GM12878 (cell line): ENCODE results near the gene EYA2. TPM values are rescaled to one million over a fixed set of nuclear protein-coding genes. Genes with fewer than 3 reads are reported as not detected.

Experiments
- ATAC-seq: fragments of 200-7000 bp; cut with Tn5 transposase; 3 replicates; pipeline ENCODE4 v1.9.1; 2020; ENCODE audit warnings: mild to moderate bottlenecking, moderate library complexity
- BruUV-seq: library from RNA; stranded (reverse); fragments of 400-500 nt; replicated peaks from 2 replicates; lab custom pipeline; 2021; lab: Mats Ljungman, UMichigan
- CTCF ChIA-PET: fragments of 300-600 bp; sonication (Branson Sonifier 250); formaldehyde crosslinking; extraction: SDS; loops from one replicate; lab custom pipeline; 2021; ENCODE audit warnings: inconsistent platforms; lab: Yijun Ruan, JAX
- POLR2A ChIA-PET: fragments of 350-600 bp; formaldehyde crosslinking; extraction: SDS; loops from one replicate; lab custom pipeline; 2021; ENCODE audit warnings: inconsistent platforms; lab: Charles Lee
- RAD21 ChIA-PET: fragments of 300-600 bp; sonication (Branson Sonifier 250); formaldehyde crosslinking; loops from one replicate; lab custom pipeline; 2023; ENCODE audit warnings: antibody characterized with exemption; ENCODE audit not compliant: unreplicated experiment; lab: Charles Lee
- SMC1A ChIA-PET: fragments of 300-600 bp; sonication (Branson Sonifier 250); formaldehyde crosslinking; loops from one replicate; lab custom pipeline; 2023; ENCODE audit not compliant: unreplicated experiment, uncharacterized antibody; lab: Charles Lee
- DNase-seq: peaks from one replicate; pipeline ENCODE4 v3.0.0-alpha.2; 2011; ENCODE audit warnings: low read depth, low spot score
- FAIRE-seq: peaks from 3 replicates; lab custom pipeline; 2011; peaks lifted over from hg19 to GRCh38; lab: Jason Lieb, UNC
- H2AFZ ChIP-seq: 2 replicates; pipeline ENCODE4 v1.6.0; 2011; ENCODE audit warnings: low read depth, low read length, control low read depth; ENCODE audit not compliant: control insufficient read depth
- H3K27ac ChIP-seq: 2 replicates; pipeline ENCODE4 v1.5.1; 2011; ENCODE audit warnings: control low read depth; ENCODE audit not compliant: control insufficient read depth, insufficient read depth
- H3K27me3 ChIP-seq, 2 experiments: replicated peaks in 1 of 2; 2 replicates each; pipeline versions ENCODE4 v1.6.0 to v1.6.1; 2011; ENCODE audit warnings: low read length in 1 of 2; ENCODE audit not compliant: control insufficient read depth in 2 of 2, insufficient read depth in 2 of 2
- H3K36me3 ChIP-seq, 2 experiments: 2 replicates each; pipeline ENCODE4 v1.5.1; 2011; ENCODE audit warnings: low read length in 1 of 2; ENCODE audit not compliant: control insufficient read depth in 2 of 2, insufficient read depth in 2 of 2
- H3K4me1 ChIP-seq: 2 replicates; pipeline ENCODE4 v1.6.1; 2011; ENCODE audit warnings: mild to moderate bottlenecking, low read length, moderate library complexity, mixed read lengths; ENCODE audit not compliant: control insufficient read depth, insufficient read depth
- H3K4me2 ChIP-seq: 2 replicates; pipeline ENCODE4 v1.6.0; 2011; ENCODE audit warnings: control low read depth; ENCODE audit not compliant: control insufficient read depth, insufficient read depth
- H3K4me3 ChIP-seq: fragments of 200-600 bp; sonication (generic); 2 replicates; pipeline ENCODE4 v1.5.1; 2016
- H3K79me2 ChIP-seq: 2 replicates; pipeline ENCODE4 v1.6.0; 2011; ENCODE audit warnings: low read length; ENCODE audit not compliant: control insufficient read depth, insufficient read depth
- H3K9ac ChIP-seq: 2 replicates; pipeline ENCODE4 v1.8.0; 2011; ENCODE audit warnings: low read length, control low read depth, mixed read lengths; ENCODE audit not compliant: control insufficient read depth, insufficient read depth
- H3K9me3 ChIP-seq: replicated peaks from 3 replicates; pipeline ENCODE4 v1.5.1; 2011; ENCODE audit warnings: mild to moderate bottlenecking, low read length; ENCODE audit not compliant: control insufficient read depth, insufficient read depth
- H4K20me1 ChIP-seq: 2 replicates; pipeline ENCODE4 v1.6.0; 2011; ENCODE audit not compliant: control insufficient read depth, insufficient read depth
- BCL11A ChIP-seq: IDR thresholded peaks from 2 replicates; pipeline ENCODE4 v1.6.1; 2011; ENCODE audit warnings: low read depth, low read length
- CBFB ChIP-seq: IDR thresholded peaks from 2 replicates; pipeline ENCODE4 v1.6.1; 2016; ENCODE audit warnings: antibody characterized with exemption, low read depth
- CHD2 ChIP-seq: IDR thresholded peaks from 2 replicates; pipeline ENCODE4 v1.6.1; 2011; ENCODE audit warnings: low read depth, low read length, improper control_type of control experiment, borderline replicate concordance
- JUND ChIP-seq: IDR thresholded peaks from 2 replicates; pipeline ENCODE4 v1.6.1; 2012; ENCODE audit warnings: low read depth, mild to moderate bottlenecking, low read length, improper control_type of control experiment, moderate library complexity
- POLR2A ChIP-seq: IDR thresholded peaks from 2 replicates; pipeline ENCODE4 v1.6.1; 2011; ENCODE audit warnings: low read depth, mild to moderate bottlenecking, low read length
- RCOR1 ChIP-seq: conservative IDR thresholded peaks from 2 replicates; pipeline ENCODE4 v1.6.1; 2012; ENCODE audit warnings: low read depth, low read length, improper control_type of control experiment
- TCF3 ChIP-seq: IDR thresholded peaks from 2 replicates; pipeline ENCODE4 v1.6.1; 2012; ENCODE audit warnings: low read depth, mild to moderate bottlenecking, low read length, borderline replicate concordance; ENCODE audit not compliant: insufficient read depth
- ZNF24 ChIP-seq: fragments of 450-650 bp; IDR thresholded peaks from 2 replicates; pipeline ENCODE4 v1.6.1; 2017; ENCODE audit warnings: antibody characterized with exemption, mild to moderate bottlenecking
- WGBS: methylation state at CpG from one replicate; pipeline ENCODE4 v1.1.6; 2016; ENCODE audit warnings: low lambda C conversion rate; ENCODE audit not compliant: insufficient replicate concordance, insufficient coverage; ENCODE audit errors: missing lambda C conversion rate; 5-methylcytosine and 5-hydroxymethylcytosine counted together
- in situ Hi-C: fragments of 300-500 bp; cut with MboI; formaldehyde crosslinking; loops from 9 replicates; pipeline ENCODE4 v1.14.3; 2018; ENCODE audit warnings: mixed read lengths
- intact Hi-C: fragments of 100-400 bp; cut with micrococcal nuclease; formaldehyde crosslinking; loops from one replicate; pipeline ENCODE4 v1.14.2; 2022; ENCODE audit not compliant: unreplicated experiment
- polyA plus RNA-seq, 11 experiments: library from polyadenylated mRNA; depleted of rRNA in 4 of 11; unstranded in 6 of 11; stranded (reverse) in 5 of 11; fragments of >200 nt; fragmentation: Nextera tagmentation in 4 of 11; fragmentation: Illumina TruSeq in 1 of 11; extraction: Ambion mirVana in 4 of 11; extraction: Trizol in 1 of 11; gene quantifications; 1 replicate in 1 of 11; 2 replicates in 10 of 11; pipeline versions ENCODE4 v1.2.1 to v1.2.3, GENCODE V29; 2011 to 2016; ENCODE audit warnings: inconsistent platforms in 2 of 11, missing spikeins in 2 of 11, low read depth in 1 of 11
- total RNA-seq, 4 experiments: library from RNA; depleted of rRNA in 3 of 4; stranded (reverse); fragments of >200 nt in 3 of 4; fragmentation: Illumina TruSeq in 1 of 4; extraction: Trizol in 1 of 4; gene quantifications; 2 replicates each; pipeline versions ENCODE4 v1.2.1 to v1.2.3, GENCODE V29; 2013 to 2021
- TF ChIP-seq, protein P1 (sequence below): IDR thresholded peaks from 2 replicates; pipeline ENCODE4 v1.6.1; 2012; ENCODE audit warnings: mild to moderate bottlenecking, low read depth, low read length

Gene EYA2
- total and polyA plus RNA-seq, 10 of the 15 experiments (the other 5 are each of a cell fraction or from before 2014, with no cell fraction given): 0.20 TPM; not detected in 9

GRCh38 chr20:46849751-46850150 lies 44.9 kb upstream of the EYA2 start (continued):
- TF ChIP-seq BCL11A (no peak), JUND (no peak), POLR2A (no peak), TCF3 (no peak), ZNF24 (no peak)
- TF ChIP-seq, protein P1, sequence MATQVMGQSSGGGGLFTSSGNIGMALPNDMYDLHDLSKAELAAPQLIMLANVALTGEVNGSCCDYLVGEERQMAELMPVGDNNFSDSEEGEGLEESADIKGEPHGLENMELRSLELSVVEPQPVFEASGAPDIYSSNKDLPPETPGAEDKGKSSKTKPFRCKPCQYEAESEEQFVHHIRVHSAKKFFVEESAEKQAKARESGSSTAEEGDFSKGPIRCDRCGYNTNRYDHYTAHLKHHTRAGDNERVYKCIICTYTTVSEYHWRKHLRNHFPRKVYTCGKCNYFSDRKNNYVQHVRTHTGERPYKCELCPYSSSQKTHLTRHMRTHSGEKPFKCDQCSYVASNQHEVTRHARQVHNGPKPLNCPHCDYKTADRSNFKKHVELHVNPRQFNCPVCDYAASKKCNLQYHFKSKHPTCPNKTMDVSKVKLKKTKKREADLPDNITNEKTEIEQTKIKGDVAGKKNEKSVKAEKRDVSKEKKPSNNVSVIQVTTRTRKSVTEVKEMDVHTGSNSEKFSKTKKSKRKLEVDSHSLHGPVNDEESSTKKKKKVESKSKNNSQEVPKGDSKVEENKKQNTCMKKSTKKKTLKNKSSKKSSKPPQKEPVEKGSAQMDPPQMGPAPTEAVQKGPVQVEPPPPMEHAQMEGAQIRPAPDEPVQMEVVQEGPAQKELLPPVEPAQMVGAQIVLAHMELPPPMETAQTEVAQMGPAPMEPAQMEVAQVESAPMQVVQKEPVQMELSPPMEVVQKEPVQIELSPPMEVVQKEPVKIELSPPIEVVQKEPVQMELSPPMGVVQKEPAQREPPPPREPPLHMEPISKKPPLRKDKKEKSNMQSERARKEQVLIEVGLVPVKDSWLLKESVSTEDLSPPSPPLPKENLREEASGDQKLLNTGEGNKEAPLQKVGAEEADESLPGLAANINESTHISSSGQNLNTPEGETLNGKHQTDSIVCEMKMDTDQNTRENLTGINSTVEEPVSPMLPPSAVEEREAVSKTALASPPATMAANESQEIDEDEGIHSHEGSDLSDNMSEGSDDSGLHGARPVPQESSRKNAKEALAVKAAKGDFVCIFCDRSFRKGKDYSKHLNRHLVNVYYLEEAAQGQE: no peak

DNA sequence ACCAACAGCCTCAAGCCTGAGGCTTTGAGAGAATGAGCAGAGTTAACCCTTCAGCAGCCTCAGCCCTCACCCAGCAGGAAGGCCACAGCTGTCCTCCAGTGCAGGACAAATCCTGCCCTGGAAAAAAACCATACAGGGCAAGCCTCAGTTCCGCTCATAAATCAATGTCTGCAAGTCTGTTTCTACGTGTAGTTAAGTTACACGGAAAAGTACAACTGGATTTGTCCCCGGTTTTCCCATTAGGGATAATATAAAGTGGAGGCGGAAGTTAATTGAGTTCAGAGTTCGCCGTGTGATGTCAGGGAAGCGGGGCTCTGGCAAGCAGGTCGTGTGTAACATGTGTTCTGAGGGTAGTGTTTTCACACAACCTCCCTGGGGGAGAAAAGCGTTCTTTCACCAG lies 44.2 kb upstream of the EYA2 start:
- Histone ChIP-seq H4K20me1 (no peaks in the 10 kb centered on the region), H3K36me3 (no peaks in the 10 kb centered on the region), H3K4me3 (no peak overlapping the region), H3K27ac (no peak overlapping the region), H3K9me3 (no peaks in the 10 kb centered on the region), H3K9ac (no peak overlapping the region), H3K4me2 (no peak overlapping the region), H3K79me2 (no peaks in the 10 kb centered on the region), H2AFZ (no peak overlapping the region), H3K27me3 (no peaks in the 10 kb centered on the region), H3K4me1 (no peaks in the 10 kb centered on the region)
- DNase-seq: no peak
- no peak for TF ChIP-seq CHD2
- no peak for TF ChIP-seq CBFB
- no peak for TF ChIP-seq RCOR1
- POLR2A ChIA-PET: no interaction called here
- in situ Hi-C loops (no loop called here), intact Hi-C loops (no loop called here)
- RAD21 ChIA-PET: no interaction called here
- SMC1A ChIA-PET: no interaction called here
- no peak for ATAC-seq
- CTCF ChIA-PET: no interaction called here
- WGBS: 43% methylated on average over 10 of the region's 10 CpGs
- no peak for FAIRE-seq
- BruUV-seq: no TSS peak
